WI38 (cell line): ENCODE data around the gene IGF1.

ENCODE experiments used
- H3K4me3 ChIP-seq: 2 replicates; pipeline ENCODE4 v1.5.1; 2011; ENCODE audit warnings: low read depth, mild to moderate bottlenecking, control low read depth, low read length
- CTCF ChIP-seq: IDR thresholded peaks from 2 replicates; pipeline ENCODE4 v1.5.1; 2012; ENCODE audit warnings: low read depth, mild to moderate bottlenecking, control low read depth, low read length

The IGF1 gene

GRCh38 chr12:102501773-102502172 lies 21.4 kb upstream of the IGF1 start:
- TF ChIP-seq CTCF = no peak

GRCh38 chr12:102498471-102498870 lies 18.1 kb upstream of the IGF1 start:
- no peak for TF ChIP-seq CTCF
- no peak overlapping the region for H3K4me3 ChIP-seq

More at GRCh38 chr12:102501773-102502172, 21.4 kb upstream of the IGF1 start:
- H3K4me3 ChIP-seq = no peak overlapping the region

GRCh38 chr12:102497743-102498142 lies 17.4 kb upstream of the IGF1 start:
- no peak for TF ChIP-seq CTCF

GRCh38 chr12:102496591-102496990 lies 16.2 kb upstream of the IGF1 start:
- no peak for TF ChIP-seq CTCF
- H3K4me3 ChIP-seq = no peak overlapping the region

More at GRCh38 chr12:102497743-102498142, 17.4 kb upstream of the IGF1 start:
- no peak overlapping the region for H3K4me3 ChIP-seq

GRCh38 chr12:102487226-102487625 lies 6.9 kb upstream of the IGF1 start:
- no peak for TF ChIP-seq CTCF

GRCh38 chr12:102486153-102486552 lies 5.8 kb upstream of the IGF1 start:
- TF ChIP-seq CTCF = no peak
- H3K4me3 ChIP-seq = no peak overlapping the region

More at GRCh38 chr12:102487226-102487625, 6.9 kb upstream of the IGF1 start:
- no peak overlapping the region for H3K4me3 ChIP-seq

GRCh38 chr12:102484428-102484958 lies 4.1 kb upstream of the IGF1 start:
- TF ChIP-seq CTCF = peak; percentile 96
- H3K4me3 ChIP-seq = no peak overlapping the region
